ENCODE results near the gene SLC10A1. TPM values are rescaled to one million over a fixed set of nuclear protein-coding genes. Genes with fewer than 3 reads are reported as not detected.

The SLC10A1 gene
- polyA plus RNA-seq (2013, experiment 1 of 4), result not detected
- not detected for polyA plus RNA-seq (2013, experiment 2 of 4)
- not detected for polyA plus RNA-seq (2013, experiment 3 of 4)
- polyA plus RNA-seq (2013, experiment 4 of 4), result not detected

GRCh38 chr14:69796797-69797500 lies at the start of gene SLC10A1:
SLC10A1 (minus strand) TSS chr14:69797241; CDS start chr14:69797155, 86 bp downstream.
- Histone ChIP-seq H3K27me3 (ENCODE audit: control insufficient read depth, insufficient read depth, low read length, poor library complexity, severe bottlenecking) (no peaks in the 10 kb centered on the region), H3K4me1 (ENCODE audit: control insufficient read depth, insufficient read depth, low read length) (peaks cover 10% of the 10 kb centered on the region), H3K9me3 (ENCODE audit: control insufficient read depth, low read length) (no peaks in the 10 kb centered on the region), H3K27ac (ENCODE audit: insufficient read depth, low read depth, low read length, poor library complexity, severe bottlenecking) (no peak within 1 kb of the TSS), H3K4me3 (ENCODE audit: insufficient read depth, low read depth, low read length) (no peak within 1 kb of the TSS), H3K36me3 (ENCODE audit: control insufficient read depth, insufficient read depth, low read length) (no peaks in the 10 kb centered on the region)
- 91 to 94% methylated on average over 11 of the region's 11 CpGs for WGBS, 2 experiments

DNA sequence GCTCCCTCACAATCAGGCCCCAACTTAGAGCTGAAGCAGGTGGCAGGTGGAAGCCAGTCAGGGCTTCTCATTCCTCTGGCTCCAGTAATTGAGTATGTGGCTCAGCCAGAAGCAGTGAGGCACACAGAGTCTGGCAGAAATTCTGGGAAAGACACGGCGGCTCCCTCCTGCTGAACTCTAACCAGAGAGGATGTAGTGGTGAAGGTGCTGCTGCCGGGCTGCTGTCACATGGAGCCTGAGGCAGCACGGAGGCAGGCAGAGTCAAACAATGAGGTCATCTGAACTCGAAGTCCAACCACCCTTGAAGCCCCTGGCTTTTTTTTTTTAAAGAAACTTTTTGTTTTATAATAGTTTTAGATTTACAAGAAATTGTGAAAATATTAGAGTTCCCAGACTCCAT lies 48.7 kb upstream of the SLC10A1 start:
- no peak overlapping the region for H3K4me3 ChIP-seq (ENCODE audit: insufficient read depth, low read depth, low read length)
- WGBS, 2 experiments, result 66 to 77% methylated on average over 5 of the region's 5 CpGs
- no peaks in the 10 kb centered on the region for H3K36me3 ChIP-seq (ENCODE audit: control insufficient read depth, insufficient read depth, low read length)
- H3K27ac ChIP-seq (ENCODE audit: insufficient read depth, low read depth, low read length, poor library complexity, severe bottlenecking), result no peak overlapping the region
- H3K27me3 ChIP-seq (ENCODE audit: control insufficient read depth, insufficient read depth, low read length, poor library complexity, severe bottlenecking), result no peaks in the 10 kb centered on the region
- no peaks in the 10 kb centered on the region for H3K9me3 ChIP-seq (ENCODE audit: control insufficient read depth, low read length)
- H3K4me1 ChIP-seq (ENCODE audit: control insufficient read depth, insufficient read depth, low read length), result peaks cover 48% of the 10 kb centered on the region

DNA sequence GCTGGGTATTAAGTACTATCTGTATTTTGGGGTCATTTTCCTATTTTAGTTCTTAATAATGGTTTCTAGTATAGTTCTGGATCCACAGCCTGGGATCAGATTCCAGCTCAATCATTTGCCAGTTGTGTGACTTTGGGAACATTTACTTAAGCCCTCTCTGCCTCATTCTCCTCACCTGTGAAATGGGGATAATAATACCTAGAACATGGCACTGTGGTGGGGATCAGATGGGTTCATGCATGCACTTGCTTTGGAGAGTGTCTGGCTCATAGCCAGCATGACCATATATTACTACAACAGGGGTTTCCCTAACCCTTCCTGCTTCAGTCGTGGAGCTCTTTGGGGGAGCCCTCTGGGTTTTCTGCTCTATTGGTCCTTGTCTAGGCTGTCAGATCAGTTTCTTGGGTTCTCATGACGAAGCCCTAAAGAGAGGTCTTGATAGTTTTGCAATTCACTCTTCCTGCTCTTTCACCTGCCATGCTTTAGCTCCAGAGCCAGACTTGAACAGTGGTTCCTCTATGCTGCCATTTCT lies 48.1 kb upstream of the SLC10A1 start:
- Histone ChIP-seq H3K27me3 (ENCODE audit: control insufficient read depth, insufficient read depth, low read length, poor library complexity, severe bottlenecking) (no peaks in the 10 kb centered on the region), H3K27ac (ENCODE audit: insufficient read depth, low read depth, low read length, poor library complexity, severe bottlenecking) (no peak overlapping the region), H3K9me3 (ENCODE audit: control insufficient read depth, low read length) (no peaks in the 10 kb centered on the region), H3K4me1 (ENCODE audit: control insufficient read depth, insufficient read depth, low read length) (peaks cover 49% of the 10 kb centered on the region), H3K36me3 (ENCODE audit: control insufficient read depth, insufficient read depth, low read length) (no peaks in the 10 kb centered on the region), H3K4me3 (ENCODE audit: insufficient read depth, low read depth, low read length) (no peak overlapping the region)
- 92 to 97% methylated on average over 2 of the region's 2 CpGs for WGBS, 2 experiments

- H3K4me1 ChIP-seq (ENCODE audit: control insufficient read depth, insufficient read depth, low read length), result peaks cover 41% of the 10 kb centered on the region
- WGBS, 2 experiments, result 97 to 99% methylated on average over 2 of the region's 2 CpGs
These were observed 47.1 kb upstream of the SLC10A1 start for GRCh38 chr14:69844171-69844570.

DNA sequence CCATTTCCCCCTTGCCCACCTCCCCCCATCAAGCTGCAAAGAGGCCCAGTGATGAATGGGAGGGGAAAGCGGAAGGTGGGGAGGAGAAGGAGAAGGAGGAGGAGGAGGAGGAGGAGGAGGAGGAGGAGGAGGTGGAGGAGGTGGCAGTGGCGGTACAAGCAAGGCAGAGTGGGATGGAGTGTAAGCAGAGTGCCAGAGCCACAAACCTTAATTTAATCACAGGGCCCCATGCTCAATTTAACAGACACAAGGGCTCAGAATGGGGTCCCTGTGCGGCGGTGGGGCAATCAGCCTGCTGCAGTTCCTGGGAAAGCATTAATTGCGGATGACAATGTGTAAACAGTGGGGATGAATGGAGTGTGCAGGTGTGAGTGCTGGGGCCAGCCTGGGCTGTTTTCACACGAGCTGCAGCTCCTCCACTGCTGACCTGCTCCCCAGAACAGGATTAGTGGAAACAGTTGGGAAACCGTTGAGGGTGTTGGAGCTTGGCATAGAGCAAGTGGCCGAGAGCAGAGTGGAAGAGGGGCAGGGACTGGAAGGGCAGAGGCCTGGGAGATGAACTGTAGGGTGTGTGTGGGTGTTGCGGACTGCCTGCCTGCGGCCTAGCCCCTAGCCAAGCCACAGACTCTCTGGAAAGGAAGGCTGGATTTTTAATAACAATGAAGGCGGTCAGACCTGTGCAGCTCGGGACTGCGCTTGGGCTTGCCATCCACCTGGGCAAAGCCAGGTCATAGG lies 45.8 kb upstream of the SLC10A1 start:
- H3K4me3 ChIP-seq (ENCODE audit: insufficient read depth, low read depth, low read length), result no peak overlapping the region
- H3K27ac ChIP-seq (ENCODE audit: insufficient read depth, low read depth, low read length, poor library complexity, severe bottlenecking), result peak overlapping the region; percentile 77

More at GRCh38 chr14:69844171-69844570, 47.1 kb upstream of the SLC10A1 start:
- Histone ChIP-seq H3K27ac (ENCODE audit: insufficient read depth, low read depth, low read length, poor library complexity, severe bottlenecking) (no peak overlapping the region), H3K27me3 (ENCODE audit: control insufficient read depth, insufficient read depth, low read length, poor library complexity, severe bottlenecking) (no peaks in the 10 kb centered on the region), H3K4me3 (ENCODE audit: insufficient read depth, low read depth, low read length) (no peak overlapping the region), H3K36me3 (ENCODE audit: control insufficient read depth, insufficient read depth, low read length) (no peaks in the 10 kb centered on the region), H3K9me3 (ENCODE audit: control insufficient read depth, low read length) (no peaks in the 10 kb centered on the region)

GRCh38 chr14:69841656-69842055 lies 44.6 kb upstream of the SLC10A1 start:
- H3K36me3 ChIP-seq (ENCODE audit: control insufficient read depth, insufficient read depth, low read length), result no peaks in the 10 kb centered on the region
- H3K4me1 ChIP-seq (ENCODE audit: control insufficient read depth, insufficient read depth, low read length), result peaks cover 36% of the 10 kb centered on the region
- no peaks in the 10 kb centered on the region for H3K27me3 ChIP-seq (ENCODE audit: control insufficient read depth, insufficient read depth, low read length, poor library complexity, severe bottlenecking)
- H3K9me3 ChIP-seq (ENCODE audit: control insufficient read depth, low read length), result no peaks in the 10 kb centered on the region
- no peak overlapping the region for H3K4me3 ChIP-seq (ENCODE audit: insufficient read depth, low read depth, low read length)
- H3K27ac ChIP-seq (ENCODE audit: insufficient read depth, low read depth, low read length, poor library complexity, severe bottlenecking), result peak overlapping the region; percentile 77
- 73 to 76% methylated on average over 5 of the region's 5 CpGs for WGBS, 2 experiments

More for the DNA sequence above, 45.8 kb upstream of the SLC10A1 start:
- WGBS, 2 experiments, result 45 to 50% methylated on average over 12 of the region's 13 CpGs
- Histone ChIP-seq H3K4me1 (ENCODE audit: control insufficient read depth, insufficient read depth, low read length) (peaks cover 36% of the 10 kb centered on the region), H3K27me3 (ENCODE audit: control insufficient read depth, insufficient read depth, low read length, poor library complexity, severe bottlenecking) (no peaks in the 10 kb centered on the region), H3K36me3 (ENCODE audit: control insufficient read depth, insufficient read depth, low read length) (no peaks in the 10 kb centered on the region), H3K9me3 (ENCODE audit: control insufficient read depth, low read length) (no peaks in the 10 kb centered on the region)

DNA sequence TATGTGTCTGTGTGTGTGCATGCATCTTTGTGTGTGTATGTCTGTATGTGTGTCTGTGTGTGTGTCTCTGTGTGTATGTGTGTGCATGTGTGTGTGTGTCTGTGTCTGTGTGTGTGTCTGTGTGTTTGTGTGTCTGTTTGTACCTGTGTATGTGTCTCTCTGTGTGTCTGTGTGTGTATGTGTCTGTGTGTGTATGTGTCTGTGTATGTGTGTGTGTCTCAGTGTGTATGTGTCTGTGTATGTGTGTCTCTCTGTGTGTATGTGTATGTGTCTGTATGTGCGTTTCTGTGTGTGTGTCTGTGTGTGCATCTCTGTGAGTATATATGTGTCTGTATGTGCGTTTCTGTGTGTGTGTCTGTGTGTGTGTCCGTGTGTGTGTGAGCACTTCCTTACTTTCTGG lies 42.6 kb upstream of the SLC10A1 start:
- no peaks in the 10 kb centered on the region for H3K36me3 ChIP-seq (ENCODE audit: control insufficient read depth, insufficient read depth, low read length)
- H3K4me1 ChIP-seq (ENCODE audit: control insufficient read depth, insufficient read depth, low read length), result peaks cover 32% of the 10 kb centered on the region
- no peak overlapping the region for H3K4me3 ChIP-seq (ENCODE audit: insufficient read depth, low read depth, low read length)
- H3K27ac ChIP-seq (ENCODE audit: insufficient read depth, low read depth, low read length, poor library complexity, severe bottlenecking), result no peak overlapping the region
- H3K27me3 ChIP-seq (ENCODE audit: control insufficient read depth, insufficient read depth, low read length, poor library complexity, severe bottlenecking), result no peaks in the 10 kb centered on the region
- H3K9me3 ChIP-seq (ENCODE audit: control insufficient read depth, low read length), result no peaks in the 10 kb centered on the region
- 81 to 96% methylated on average over 3 of the region's 3 CpGs for WGBS, 2 experiments

DNA sequence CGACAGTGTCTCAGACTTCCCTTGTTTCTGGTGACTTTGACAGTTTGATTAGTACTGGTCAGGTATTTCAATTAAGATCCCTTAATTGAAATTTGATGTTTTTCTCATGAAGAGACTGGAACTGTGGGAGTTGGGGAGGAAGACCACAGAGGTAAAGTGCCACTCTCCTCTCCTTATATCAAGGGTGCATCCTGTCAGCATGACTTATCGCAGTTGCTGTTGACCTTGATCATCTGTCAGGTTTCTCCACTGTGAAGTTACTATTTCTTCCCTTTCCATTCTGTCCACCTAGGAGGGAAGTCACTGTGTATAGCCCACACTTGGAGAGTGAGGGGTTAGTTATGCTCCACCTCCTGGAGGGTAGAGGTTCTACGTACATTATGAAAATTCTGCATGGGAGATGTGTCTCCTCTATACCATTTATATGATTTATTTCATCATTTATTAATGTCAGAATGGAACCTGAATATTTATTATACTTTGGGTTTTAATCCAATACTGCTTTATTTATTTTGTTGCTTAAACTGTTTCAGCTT lies 41.9 kb upstream of the SLC10A1 start:
- no peaks in the 10 kb centered on the region for H3K27me3 ChIP-seq (ENCODE audit: control insufficient read depth, insufficient read depth, low read length, poor library complexity, severe bottlenecking)
- no peak overlapping the region for H3K4me3 ChIP-seq (ENCODE audit: insufficient read depth, low read depth, low read length)
- H3K4me1 ChIP-seq (ENCODE audit: control insufficient read depth, insufficient read depth, low read length), result peaks cover 32% of the 10 kb centered on the region
- no peaks in the 10 kb centered on the region for H3K9me3 ChIP-seq (ENCODE audit: control insufficient read depth, low read length)
- 89 to 100% methylated on average over 2 of the region's 3 CpGs for WGBS, 2 experiments
- H3K27ac ChIP-seq (ENCODE audit: insufficient read depth, low read depth, low read length, poor library complexity, severe bottlenecking), result no peak overlapping the region
- H3K36me3 ChIP-seq (ENCODE audit: control insufficient read depth, insufficient read depth, low read length), result no peaks in the 10 kb centered on the region

GRCh38 chr14:69828879-69829278 lies 31.8 kb upstream of the SLC10A1 start:
- Histone ChIP-seq H3K27ac (ENCODE audit: insufficient read depth, low read depth, low read length, poor library complexity, severe bottlenecking) (no peak overlapping the region), H3K36me3 (ENCODE audit: control insufficient read depth, insufficient read depth, low read length) (no peaks in the 10 kb centered on the region), H3K27me3 (ENCODE audit: control insufficient read depth, insufficient read depth, low read length, poor library complexity, severe bottlenecking) (no peaks in the 10 kb centered on the region), H3K4me1 (ENCODE audit: control insufficient read depth, insufficient read depth, low read length) (no peaks in the 10 kb centered on the region), H3K4me3 (ENCODE audit: insufficient read depth, low read depth, low read length) (no peak overlapping the region), H3K9me3 (ENCODE audit: control insufficient read depth, low read length) (no peaks in the 10 kb centered on the region)
- WGBS, 2 experiments, result 74 to 78% methylated on average over 4 of the region's 4 CpGs

- Histone ChIP-seq H3K27me3 (ENCODE audit: control insufficient read depth, insufficient read depth, low read length, poor library complexity, severe bottlenecking) (no peaks in the 10 kb centered on the region), H3K27ac (ENCODE audit: insufficient read depth, low read depth, low read length, poor library complexity, severe bottlenecking) (no peak overlapping the region), H3K4me1 (ENCODE audit: control insufficient read depth, insufficient read depth, low read length) (no peaks in the 10 kb centered on the region), H3K36me3 (ENCODE audit: control insufficient read depth, insufficient read depth, low read length) (no peaks in the 10 kb centered on the region), H3K4me3 (ENCODE audit: insufficient read depth, low read depth, low read length) (no peak overlapping the region), H3K9me3 (ENCODE audit: control insufficient read depth, low read length) (no peaks in the 10 kb centered on the region)
- WGBS, 2 experiments, result 89 to 95% methylated on average over 2 of the region's 3 CpGs
These were observed 31.3 kb upstream of the SLC10A1 start for GRCh38 chr14:69828354-69828753.

All from ectodermal cell (in vitro differentiated cells).